Body of pancreas (tissue), 4 donors: ENCODE results near the gene MAST3. TPM values are rescaled to one million over a fixed set of nuclear protein-coding genes. Genes with fewer than 3 reads are reported as not detected.

Experiments used
- ATAC-seq: fragments of 150-250 bp; one replicate; pipeline ENCODE4 v1.9.1; 2016
- DNase-seq, 4 donors: peaks; one replicate each; pipeline ENCODE4 v3.0.0-alpha.2; 2019
- H3K27ac ChIP-seq, 4 donors: fragments of 200-600 bp; sonication (generic); 1 replicate in 3 of 4; 2 replicates in 1 of 4; pipeline versions ENCODE4 v1.5.1 to v1.6.1; 2016 to 2019; ENCODE audit warnings: mild to moderate bottlenecking in 1 of 4, mixed read lengths in 1 of 4, moderate library complexity in 1 of 4
- H3K27me3 ChIP-seq, 2 donors: fragments of 200-600 bp; sonication (generic); one replicate each; pipeline ENCODE4 v1.6.0; 2016; ENCODE audit warnings: mild to moderate bottlenecking in 1 of 2
- H3K36me3 ChIP-seq, 2 donors: fragments of 200-600 bp; sonication (generic); replicated peaks in 1 of 2; 2 replicates each; pipeline ENCODE4 v1.5.1; 2016; ENCODE audit warnings: low read depth in 2 of 2; ENCODE audit not compliant: insufficient read depth in 1 of 2
- H3K4me1 ChIP-seq: fragments of 200-600 bp; sonication (generic); one replicate; pipeline ENCODE4 v1.6.0; 2016
- H3K4me3 ChIP-seq, 2 donors: fragments of 200-600 bp; sonication (generic); 1 replicate in 1 of 2; 2 replicates in 1 of 2; pipeline ENCODE4 v1.5.1; 2016 to 2019
- H3K9me3 ChIP-seq, 3 donors: fragments of 200-600 bp; sonication (generic); 1 replicate in 2 of 3; 2 replicates in 1 of 3; pipeline ENCODE4 v1.5.1; 2016
- POLR2A ChIP-seq, 3 donors: fragments of 450-650 bp; IDR thresholded peaks; one replicate each; pipeline ENCODE4 v1.6.1; 2016; ENCODE audit warnings: antibody characterized with exemption in 3 of 3, mild to moderate bottlenecking in 2 of 3
- WGBS, 2 donors: methylation state at CpG; one replicate each; pipeline ENCODE4 v1.1.5; 2017; 5-methylcytosine and 5-hydroxymethylcytosine counted together
- intact Hi-C: fragments of 100-400 bp; cut with DNase I; formaldehyde crosslinking; loops from one replicate; pipeline ENCODE4 v1.15.1; 2023
- total RNA-seq, 2 donors: library from RNA; depleted of rRNA; stranded (reverse); fragments of >200 nt; gene quantifications; one replicate each; pipeline ENCODE4 v1.1.0, GENCODE V29; 2016
- TF ChIP-seq, protein P1 (sequence below), 7 experiments: fragments of 450-650 bp in 4 of 7; fragments of 200-600 bp in 3 of 7; sonication (generic) in 3 of 7; IDR thresholded peaks; one replicate each; pipeline ENCODE4 v1.5.1; 2016 to 2019; ENCODE audit warnings: antibody characterized with exemption in 7 of 7

Gene MAST3
- total RNA-seq, 2 donors from 2014 or later, result 17.6 to 35.3 TPM

- Histone ChIP-seq H3K36me3 (peaks cover 0 to 38% of the 10 kb centered on the region in 2 donors), H3K4me1 (no peaks in the 10 kb centered on the region), H3K27me3 (no peaks in the 10 kb centered on the region), H3K27ac (no peak overlapping the region), H3K4me3 (no peak overlapping the region), H3K9me3 (no peaks in the 10 kb centered on the region)
- TF ChIP-seq POLR2A (IDR thresholded peaks at IDR 0.05), result no peak
- TF ChIP-seq, protein P1, sequence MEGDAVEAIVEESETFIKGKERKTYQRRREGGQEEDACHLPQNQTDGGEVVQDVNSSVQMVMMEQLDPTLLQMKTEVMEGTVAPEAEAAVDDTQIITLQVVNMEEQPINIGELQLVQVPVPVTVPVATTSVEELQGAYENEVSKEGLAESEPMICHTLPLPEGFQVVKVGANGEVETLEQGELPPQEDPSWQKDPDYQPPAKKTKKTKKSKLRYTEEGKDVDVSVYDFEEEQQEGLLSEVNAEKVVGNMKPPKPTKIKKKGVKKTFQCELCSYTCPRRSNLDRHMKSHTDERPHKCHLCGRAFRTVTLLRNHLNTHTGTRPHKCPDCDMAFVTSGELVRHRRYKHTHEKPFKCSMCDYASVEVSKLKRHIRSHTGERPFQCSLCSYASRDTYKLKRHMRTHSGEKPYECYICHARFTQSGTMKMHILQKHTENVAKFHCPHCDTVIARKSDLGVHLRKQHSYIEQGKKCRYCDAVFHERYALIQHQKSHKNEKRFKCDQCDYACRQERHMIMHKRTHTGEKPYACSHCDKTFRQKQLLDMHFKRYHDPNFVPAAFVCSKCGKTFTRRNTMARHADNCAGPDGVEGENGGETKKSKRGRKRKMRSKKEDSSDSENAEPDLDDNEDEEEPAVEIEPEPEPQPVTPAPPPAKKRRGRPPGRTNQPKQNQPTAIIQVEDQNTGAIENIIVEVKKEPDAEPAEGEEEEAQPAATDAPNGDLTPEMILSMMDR (IDR thresholded peaks at IDR 0.05), result no peak
- DNase-seq (no peak), ATAC-seq (no peak)
- intact Hi-C loops, result no loop called here
- WGBS, 2 donors, result 85 to 100% methylated on average over 1 to 2 of the region's 2 CpGs
Measured at GRCh38 chr19:18126097-18126496, 28.5 kb downstream of the MAST3 start.

DNA sequence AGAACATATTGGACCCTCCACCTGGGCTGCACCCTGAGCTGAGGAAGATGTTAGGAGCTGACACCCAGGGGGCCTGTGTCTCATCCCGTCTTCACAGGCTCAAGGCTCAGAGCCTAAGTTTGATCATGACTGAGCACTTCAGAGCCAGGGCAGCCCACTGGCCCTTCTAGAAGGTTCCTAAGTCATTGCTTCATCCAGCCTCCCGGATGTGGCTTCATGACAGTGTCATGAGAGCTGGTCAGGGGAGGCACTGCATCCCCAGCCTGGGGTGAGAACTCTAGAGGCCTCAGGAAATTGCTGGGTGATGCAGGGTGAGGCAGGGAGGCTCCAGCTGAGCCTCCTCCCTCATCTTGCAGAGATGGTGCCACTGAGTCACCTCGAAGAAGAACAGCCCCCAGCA lies 30.5 kb downstream of the MAST3 start:
- 77 to 100% methylated on average over 1 to 3 of the region's 3 CpGs for WGBS, 2 donors
- H3K4me3 ChIP-seq, result no peak overlapping the region
- DNase-seq (no peak), ATAC-seq (no peak)
- intact Hi-C loops, result no loop called here
- no peaks in the 10 kb centered on the region for H3K4me1 ChIP-seq
- no peak overlapping the region for H3K27ac ChIP-seq
- peaks cover 0 to 49% of the 10 kb centered on the region in 2 donors for H3K36me3 ChIP-seq
- no peaks in the 10 kb centered on the region for H3K27me3 ChIP-seq
- no peak for TF ChIP-seq POLR2A (IDR thresholded peaks at IDR 0.05)
- TF ChIP-seq, protein P1 (IDR thresholded peaks at IDR 0.05), result no peak
- H3K9me3 ChIP-seq, result no peaks in the 10 kb centered on the region

GRCh38 chr19:18128805-18129204 lies 31.2 kb downstream of the MAST3 start:
- DNase-seq, result no peak
- Histone ChIP-seq H3K27me3 (no peaks in the 10 kb centered on the region), H3K9me3 (no peaks in the 10 kb centered on the region), H3K36me3 (peaks cover 0 to 47% of the 10 kb centered on the region in 2 donors), H3K4me3 (no peak overlapping the region), H3K27ac (no peak overlapping the region), H3K4me1 (no peaks in the 10 kb centered on the region)
- TF ChIP-seq POLR2A (IDR thresholded peaks at IDR 0.05), result no peak
- TF ChIP-seq, protein P1 (IDR thresholded peaks at IDR 0.05), result no peak
- WGBS, 2 donors, result 89 to 93% methylated on average over 7 to 10 of the region's 12 CpGs
- intact Hi-C loops, result no loop called here
- ATAC-seq, result no peak

DNA sequence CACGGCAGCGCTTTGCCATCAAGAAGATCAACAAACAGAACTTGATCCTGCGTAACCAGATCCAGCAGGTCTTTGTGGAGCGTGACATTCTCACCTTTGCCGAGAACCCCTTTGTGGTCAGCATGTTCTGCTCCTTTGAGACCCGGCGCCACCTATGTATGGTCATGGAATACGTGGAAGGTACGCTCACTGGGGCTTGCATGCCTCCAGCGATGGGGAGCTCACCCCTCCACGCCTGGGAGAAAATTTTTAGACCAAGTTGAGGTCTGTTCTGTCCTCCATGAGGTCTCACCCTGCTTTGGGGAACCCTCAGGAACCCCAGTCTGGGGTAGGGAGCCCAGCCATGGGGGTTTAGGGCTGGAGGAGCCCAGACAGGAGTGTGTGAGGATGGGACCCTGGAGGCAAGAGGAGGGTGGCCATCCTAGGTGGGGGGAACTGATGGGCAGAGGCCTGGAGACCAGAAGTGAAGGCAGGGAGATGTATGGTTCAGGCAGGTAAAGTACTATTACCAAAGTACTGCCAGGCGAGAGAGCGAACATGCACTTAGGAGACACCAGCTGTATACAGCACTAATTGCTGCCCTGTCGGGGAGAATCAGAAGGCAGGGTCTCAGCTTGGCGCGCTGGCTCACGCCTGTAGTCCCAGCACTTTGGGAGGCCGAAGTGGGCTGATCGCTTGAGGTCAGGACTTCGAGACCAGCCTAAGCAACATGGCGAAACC lies 33.1 kb downstream of the MAST3 start:
- ATAC-seq (no peak), DNase-seq (no peak)
- Histone ChIP-seq H3K36me3 (peaks cover 0 to 46% of the 10 kb centered on the region in 2 donors), H3K27ac (no peak overlapping the region), H3K9me3 (no peaks in the 10 kb centered on the region), H3K4me1 (peaks cover 5% of the 10 kb centered on the region), H3K4me3 (no peak overlapping the region), H3K27me3 (no peaks in the 10 kb centered on the region)
- intact Hi-C loops, result no loop called here
- TF ChIP-seq POLR2A (IDR thresholded peaks at IDR 0.05), result no peak
- TF ChIP-seq, protein P1 (IDR thresholded peaks at IDR 0.05), result no peak
- WGBS, 2 donors, result 94 to 100% methylated on average over 9 to 21 of the region's 21 CpGs
